GM23338 (cell line): ENCODE results near the gene FBXO34. TPM values are rescaled to one million over a fixed set of nuclear protein-coding genes. Genes with fewer than 3 reads are reported as not detected.

Experiments used
- ATAC-seq: fragments of 200-7000 bp; cut with Tn5 transposase; 3 replicates; pipeline ENCODE4 v1.9.1; 2020
- DNase-seq: peaks from one replicate; pipeline ENCODE4 v3.0.0-alpha.2; 2015; ENCODE audit warnings: low spot score
- H2AFZ ChIP-seq: fragments of 200-600 bp; sonication (generic); 2 replicates; pipeline ENCODE4 v1.8.0; 2016; ENCODE audit warnings: antibody characterized with exemption, mild to moderate bottlenecking, moderate library complexity
- H3F3A ChIP-seq: fragments of 200-600 bp; sonication (generic); replicated peaks from 2 replicates; pipeline ENCODE4 v1.8.0; 2017; ENCODE audit warnings: antibody characterized with exemption, mixed run types, low read depth
- H3K27ac ChIP-seq: fragments of 200-600 bp; sonication (generic); 2 replicates; pipeline ENCODE4 v1.6.1; 2016; ENCODE audit warnings: low read depth
- H3K27me3 ChIP-seq: fragments of 200-600 bp; sonication (generic); 2 replicates; pipeline ENCODE4 v1.8.0; 2016; ENCODE audit warnings: mild to moderate bottlenecking, mixed run types, moderate library complexity; ENCODE audit not compliant: insufficient read depth
- H3K36me3 ChIP-seq: fragments of 200-600 bp; sonication (generic); 2 replicates; pipeline ENCODE4 v1.8.0; 2016; ENCODE audit warnings: mild to moderate bottlenecking; ENCODE audit not compliant: insufficient read depth
- H3K4me1 ChIP-seq: fragments of 200-600 bp; sonication (generic); 2 replicates; pipeline ENCODE4 v1.8.0; 2016; ENCODE audit warnings: mild to moderate bottlenecking, moderate library complexity; ENCODE audit not compliant: insufficient read depth
- H3K4me2 ChIP-seq: fragments of 200-600 bp; sonication (generic); 2 replicates; pipeline ENCODE4 v1.7.1; 2017; ENCODE audit warnings: mixed run types
- H3K4me3 ChIP-seq: fragments of 200-600 bp; sonication (generic); 2 replicates; pipeline ENCODE4 v1.6.1; 2016; ENCODE audit warnings: mixed run types
- H3K79me2 ChIP-seq: fragments of 200-600 bp; sonication (generic); replicated peaks from 2 replicates; pipeline ENCODE4 v1.8.0; 2017; ENCODE audit warnings: mild to moderate bottlenecking; ENCODE audit not compliant: insufficient read depth
- H3K9me2 ChIP-seq: fragments of 200-600 bp; sonication (generic); 2 replicates; pipeline ENCODE4 v1.8.0; 2017; ENCODE audit not compliant: insufficient read depth
- H4K20me1 ChIP-seq: fragments of 200-600 bp; sonication (generic); replicated peaks from 2 replicates; pipeline ENCODE4 v1.8.0; 2017; ENCODE audit warnings: mild to moderate bottlenecking; ENCODE audit not compliant: insufficient read depth
- H3K27ac Mint-ChIP-seq: 2 replicates; pipeline ENCODE4 v1.8.0; 2020; ENCODE audit warnings: inconsistent platforms, mild to moderate bottlenecking, moderate library complexity, mixed read lengths
- H3K27me3 Mint-ChIP-seq: 3 replicates; pipeline ENCODE4 v1.8.0; 2022; ENCODE audit warnings: low read depth, mild to moderate bottlenecking, moderate library complexity, mixed read lengths, inconsistent platforms; ENCODE audit not compliant: insufficient read depth, poor library complexity
- H3K36me3 Mint-ChIP-seq: 3 replicates; pipeline ENCODE4 v1.8.0; 2021; ENCODE audit warnings: low read depth, mild to moderate bottlenecking, inconsistent platforms, moderate library complexity, mixed read lengths
- H3K4me1 Mint-ChIP-seq: 3 replicates; pipeline ENCODE4 v1.8.0; 2020; ENCODE audit warnings: mild to moderate bottlenecking, inconsistent platforms, mixed read lengths
- H3K4me3 Mint-ChIP-seq: 3 replicates; pipeline ENCODE4 v1.8.0; 2021; ENCODE audit warnings: moderate library complexity, mild to moderate bottlenecking, inconsistent platforms, mixed read lengths
- H3K9me3 Mint-ChIP-seq: 3 replicates; pipeline ENCODE4 v1.8.0; 2020; ENCODE audit warnings: moderate library complexity, mild to moderate bottlenecking, inconsistent platforms, mixed read lengths
- CREB1 ChIP-seq: fragments of 250-450 bp; sonication (Bioruptor Pico); IDR thresholded peaks from 2 replicates; pipeline ENCODE4 v1.5.0; 2020; ENCODE audit warnings: low read depth, mild to moderate bottlenecking, moderate library complexity
- CTCF ChIP-seq, 2 experiments: fragments of 200-600 bp in 1 of 2; sonication (generic) in 1 of 2; conservative IDR thresholded peaks; 2 replicates each; pipeline versions ENCODE4 v1.5.1 to v1.6.1; 2016 to 2017; ENCODE audit warnings: antibody characterized with exemption in 2 of 2, low read depth in 2 of 2, mild to moderate bottlenecking in 2 of 2, moderate library complexity in 1 of 2
- JUNB ChIP-seq: IDR thresholded peaks from one replicate; pipeline ENCODE4 v1.6.1; 2016; ENCODE audit warnings: antibody characterized with exemption; ENCODE audit not compliant: unreplicated experiment
- NANOG ChIP-seq: IDR thresholded peaks from 2 replicates; pipeline ENCODE4 v1.6.1; 2016; ENCODE audit warnings: antibody characterized with exemption, borderline replicate concordance
- STAT1 ChIP-seq: IDR thresholded peaks from one replicate; pipeline ENCODE4 v1.6.1; 2016; ENCODE audit warnings: antibody characterized with exemption; ENCODE audit not compliant: unreplicated experiment
- ZNF462 ChIP-seq: fragments of 250-450 bp; sonication (Bioruptor Pico); IDR thresholded peaks from 2 replicates; pipeline ENCODE4 v1.5.0; 2020; ENCODE audit warnings: mild to moderate bottlenecking, moderate library complexity
- polyA plus RNA-seq: library from polyadenylated mRNA; unstranded; fragments of >200 nt; fragmentation: Nextera tagmentation; extraction: Ambion mirVana; gene quantifications from 2 replicates; pipeline ENCODE4 v1.2.1, GENCODE V29; 2016
- total RNA-seq: library from RNA; depleted of rRNA; stranded (reverse); fragments of >200 nt; shearing (Covaris generic); gene quantifications from 2 replicates; pipeline ENCODE4 v1.2.3, GENCODE V29; 2014

FBXO34 gene
- total and polyA plus RNA-seq, 2 experiments from 2014 or later = 9.4 to 13.4 TPM

- H2AFZ ChIP-seq = no peak overlapping the region
- H3K4me3 ChIP-seq = no peak overlapping the region
- ATAC-seq (no peak), DNase-seq (no peak)
- H3K36me3 ChIP-seq = no peaks in the 10 kb centered on the region
- Mint-ChIP-seq H3K27me3 (no peaks in the 10 kb centered on the region), H3K4me3 (no peak overlapping the region), H3K4me1 (peaks cover 36% of the 10 kb centered on the region), H3K9me3 (no peaks in the 10 kb centered on the region), H3K36me3 (peaks cover 4% of the 10 kb centered on the region; the same call in 1 of the 3 replicates), H3K27ac (peak overlapping the region; percentile 30; the same call in 1 of the 2 replicates)
- H3K27ac ChIP-seq = no peak overlapping the region
- H3K27me3 ChIP-seq = no peaks in the 10 kb centered on the region
- H4K20me1 ChIP-seq = no peaks in the 10 kb centered on the region; the same call in 1 of the 2 replicates
- H3K79me2 ChIP-seq = peaks cover 54% of the 10 kb centered on the region
- TF ChIP-seq CREB1 (CRISPR knock-in tag) = no peak
- H3K4me2 ChIP-seq = no peak overlapping the region
- H3K4me1 ChIP-seq = peaks cover 25% of the 10 kb centered on the region
- H3K9me2 ChIP-seq = no peaks in the 10 kb centered on the region
- H3F3A ChIP-seq = no peaks in the 10 kb centered on the region
Observed at GRCh38 chr14:55303125-55303499, 31.9 kb downstream of the FBXO34 start.

GRCh38 chr14:55303691-55304145 is 32.5 kb downstream of the FBXO34 start:
- H3K4me1 ChIP-seq = peaks cover 25% of the 10 kb centered on the region
- no peak for TF ChIP-seq JUNB
- no peak overlapping the region for H3K4me3 Mint-ChIP-seq
- H3K9me2 ChIP-seq = no peaks in the 10 kb centered on the region
- no peak overlapping the region for H3K27ac Mint-ChIP-seq
- H3K4me2 ChIP-seq = no peak overlapping the region
- peaks cover 36% of the 10 kb centered on the region for H3K4me1 Mint-ChIP-seq
- no peak for DNase-seq
- no peak overlapping the region for H3K27ac ChIP-seq
- ATAC-seq = no peak
- peaks cover 3% of the 10 kb centered on the region; the same call in 1 of the 3 replicates for H3K36me3 Mint-ChIP-seq
- H4K20me1 ChIP-seq = no peaks in the 10 kb centered on the region; the same call in 1 of the 2 replicates
- no peaks in the 10 kb centered on the region for H3K36me3 ChIP-seq
- H3K27me3 Mint-ChIP-seq = no peaks in the 10 kb centered on the region
- peaks cover 60% of the 10 kb centered on the region for H3K79me2 ChIP-seq
- H3K9me3 Mint-ChIP-seq = no peaks in the 10 kb centered on the region
- H3K4me3 ChIP-seq = no peak overlapping the region
- no peak overlapping the region for H2AFZ ChIP-seq
- H3F3A ChIP-seq = no peaks in the 10 kb centered on the region
- no peaks in the 10 kb centered on the region for H3K27me3 ChIP-seq

GRCh38 chr14:55306938-55307589 is 35.8 kb downstream of the FBXO34 start:
- Mint-ChIP-seq H3K9me3 (peaks cover 16% of the 10 kb centered on the region), H3K27ac (0 out of 2 replicates have a peak overlapping the region, but pooled peaks have one; percentile 36), H3K27me3 (no peaks in the 10 kb centered on the region), H3K36me3 (peaks cover 22% of the 10 kb centered on the region), H3K4me1 (peaks cover 28% of the 10 kb centered on the region), H3K4me3 (no peak overlapping the region)
- peak; percentile 64 for ATAC-seq
- Histone ChIP-seq H4K20me1 (no peaks in the 10 kb centered on the region; the same call in 1 of the 2 replicates), H3K4me3 (no peak overlapping the region), H3F3A (no peaks in the 10 kb centered on the region), H3K36me3 (no peaks in the 10 kb centered on the region), H3K27ac (no peak overlapping the region), H3K79me2 (peaks cover 73% of the 10 kb centered on the region), H3K9me2 (peaks cover 6% of the 10 kb centered on the region; the same call in 1 of the 2 replicates), H3K27me3 (no peaks in the 10 kb centered on the region), H2AFZ (no peak overlapping the region), H3K4me1 (peaks cover 25% of the 10 kb centered on the region), H3K4me2 (0 out of 2 replicates have a peak overlapping the region, but pooled peaks have one; percentile 4)
- peak; percentile 15 for DNase-seq
- TF ChIP-seq CTCF (conservative IDR thresholded peaks at IDR 0.05; ENCODE audit: low read depth in 2 of 2) (no peak), JUNB (no peak), NANOG (no peak), STAT1 (no peak), ZNF462 (no peak)
